Measurements from ENCODE around the gene PTPRZ1.

- TF ChIP-seq CTCF (tag by site-specific recombination; IDR thresholded peaks at IDR 0.05) (no peak), REST (tag by site-specific recombination; IDR thresholded peaks at IDR 0.05) (no peak), PBX3 (CRISPR knock-in tag; IDR thresholded peaks at IDR 0.05) (no peak), ZNF202 (tag by site-specific recombination; IDR thresholded peaks at IDR 0.05; ENCODE audit: borderline replicate concordance) (no peak), ZNF449 (tag by site-specific recombination; IDR thresholded peaks at IDR 0.05) (no peak), ZNF768 (tag by site-specific recombination; IDR thresholded peaks at IDR 0.05) (no peak), ZNF776 (tag by site-specific recombination; IDR thresholded peaks at IDR 0.05; ENCODE audit: borderline replicate concordance) (no peak), ZNF777 (tag by site-specific recombination; IDR thresholded peaks at IDR 0.05; ENCODE audit: borderline replicate concordance) (no peak), YY1 (tag by site-specific recombination; IDR thresholded peaks at IDR 0.05) (no peak), ZBTB11 (tag by site-specific recombination; conservative IDR thresholded peaks at IDR 0.05; ENCODE audit: low read depth) (no peak)
Observed at GRCh38 chr7:121924269-121925186, 51.6 kb downstream of the PTPRZ1 start.
